Measurements from ENCODE around the gene RPA1.
"Not testable (repeated sequence)": the region's sequence is repeated elsewhere in the genome, so short reads cannot be mapped to it uniquely, and the experiment has no call there.

The RPA1 gene

GRCh38 chr17:1880851-1881630 lies 51.2 kb downstream of the RPA1 start:
- DNase-seq: peak in 6 of 14 donors; percentile 1 to 37 (median 16)

GRCh38 chr17:1882836-1883235 lies 53.0 kb downstream of the RPA1 start:
- no peak for DNase-seq

GRCh38 chr17:1883536-1883935 lies 53.7 kb downstream of the RPA1 start:
- DNase-seq: no peak

- no peak for DNase-seq
These were observed 58.9 kb downstream of the RPA1 start for GRCh38 chr17:1888741-1889140.

GRCh38 chr17:1890758-1891450 lies 61.1 kb downstream of the RPA1 start:
- no peak for DNase-seq

GRCh38 chr17:1894753-1895339 lies 65.0 kb downstream of the RPA1 start:
- no peak for DNase-seq

GRCh38 chr17:1895479-1895878 lies 65.7 kb downstream of the RPA1 start:
- DNase-seq: not testable (repeated sequence)

- no peak for DNase-seq
These were observed 66.7 kb downstream of the RPA1 start for GRCh38 chr17:1896243-1897104.

GRCh38 chr17:1897105-1897656 lies 67.4 kb downstream of the RPA1 start:
- DNase-seq: no peak

- DNase-seq: no peak
These were observed 68.5 kb downstream of the RPA1 start for GRCh38 chr17:1898332-1898731.

GRCh38 chr17:1898872-1899271 lies 69.1 kb downstream of the RPA1 start:
- DNase-seq: no peak

- DNase-seq: no peak
These were observed 69.7 kb downstream of the RPA1 start for GRCh38 chr17:1899403-1900000.

GRCh38 chr17:1904273-1905182 lies 74.7 kb downstream of the RPA1 start:
- no peak for DNase-seq

GRCh38 chr17:1905190-1905913 lies 75.5 kb downstream of the RPA1 start:
- no peak for DNase-seq

GRCh38 chr17:1906662-1907101 lies 76.9 kb downstream of the RPA1 start:
- DNase-seq: peak in 1 of 14 donors; percentile 34

- DNase-seq: peak in 1 of 14 donors; percentile 52
These were observed 77.4 kb downstream of the RPA1 start for GRCh38 chr17:1907216-1907631.

GRCh38 chr17:1907909-1908698 lies 78.3 kb downstream of the RPA1 start:
- DNase-seq: peak in 1 of 14 donors; percentile 67

GRCh38 chr17:1908699-1909309 lies 79.0 kb downstream of the RPA1 start:
- peak in 6 of 14 donors; percentile 6 to 81 (median 16) for DNase-seq

GRCh38 chr17:1909985-1910384 lies 80.2 kb downstream of the RPA1 start:
- DNase-seq: no peak

Measured in C1 segment of cervical spinal cord (tissue), 14 donors.